T-cell (primary cell): ENCODE data around the gene MRPS24. TPM values are rescaled to one million over a fixed set of nuclear protein-coding genes. Genes with fewer than 3 reads are reported as not detected.
A peak's percentile ranks its signal among the peaks of the same experiment; 100 is the strongest.

Experiments used
- ATAC-seq, 4 experiments: fragments of 200-7000 bp in 3 of 4; fragments of 150-1000 bp in 1 of 4; cut with Tn5 transposase; replicated peaks in 1 of 4; 1 replicate in 3 of 4; 2 replicates in 1 of 4; pipeline ENCODE4 v1.10.0; 2021; ENCODE audit warnings: moderate library complexity in 3 of 4, mild to moderate bottlenecking in 2 of 4, moderate number of reproducible peaks in 1 of 4
- CTCF ChIA-PET, 2 donors: fragments of 300-600 bp; sonication (Branson Sonifier 250); formaldehyde crosslinking; loops; one replicate each; lab custom pipeline; 2022; ENCODE audit warnings: antibody characterized with exemption in 2 of 2; lab: Charles Lee
- POLR2A ChIA-PET, 2 donors: fragments of 300-600 bp; sonication (Branson Sonifier 250); formaldehyde crosslinking; loops; one replicate each; lab custom pipeline; 2022; ENCODE audit warnings: antibody characterized with exemption in 2 of 2; lab: Charles Lee
- DNase-seq, 35 experiments: peaks; one replicate each; pipeline versions ENCODE4 v3.0.0 to v3.0.0-alpha.2; 2013 to 2023
- H3K27ac ChIP-seq: one replicate; pipeline ENCODE4 v1.5.1; 2013; ENCODE audit warnings: low read length
- H3K27me3 ChIP-seq, 2 experiments: replicated peaks in 1 of 2; 1 replicate in 1 of 2; 2 replicates in 1 of 2; pipeline versions ENCODE4 v1.6.1 to v1.7.0; 2013; ENCODE audit warnings: low read length in 1 of 2, mixed read lengths in 1 of 2; ENCODE audit not compliant: control insufficient read depth in 2 of 2, insufficient read depth in 2 of 2; ENCODE audit errors: extremely low read depth in 1 of 2
- H3K36me3 ChIP-seq, 2 donors: 1 replicate in 1 of 2; 2 replicates in 1 of 2; pipeline versions ENCODE4 v1.6.1 to v1.7.0; 2013; ENCODE audit warnings: low read length in 1 of 2; ENCODE audit not compliant: control insufficient read depth in 2 of 2, insufficient read depth in 1 of 2; ENCODE audit errors: extremely low read depth in 1 of 2
- H3K4me1 ChIP-seq, 2 experiments: 1 replicate in 1 of 2; 2 replicates in 1 of 2; pipeline versions ENCODE4 v1.6.1 to v1.7.0; 2013; ENCODE audit warnings: low read length in 2 of 2, mixed read lengths in 1 of 2; ENCODE audit not compliant: insufficient read depth in 2 of 2, control insufficient read depth in 1 of 2; ENCODE audit errors: extremely low read depth in 1 of 2
- H3K4me3 ChIP-seq, 2 donors: 1 replicate in 1 of 2; 2 replicates in 1 of 2; pipeline versions ENCODE4 v1.5.1 to v1.7.0; 2013; ENCODE audit warnings: mild to moderate bottlenecking in 2 of 2, low read length in 1 of 2, moderate library complexity in 1 of 2; ENCODE audit not compliant: control insufficient read depth in 1 of 2; ENCODE audit errors: extremely low read depth in 1 of 2
- H3K9me3 ChIP-seq: 2 replicates; pipeline ENCODE4 v1.7.0; 2013
- H3K27ac Mint-ChIP-seq, 2 donors: one replicate each; pipeline ENCODE4 v1.8.0; 2020 to 2021; ENCODE audit warnings: mild to moderate bottlenecking in 2 of 2, mixed read lengths in 2 of 2
- H3K27me3 Mint-ChIP-seq, 2 donors: one replicate each; pipeline ENCODE4 v1.8.0; 2021 to 2022; ENCODE audit warnings: mixed read lengths in 2 of 2
- H3K36me3 Mint-ChIP-seq: one replicate; pipeline ENCODE4 v1.8.0; 2021; ENCODE audit warnings: mixed read lengths
- H3K4me1 Mint-ChIP-seq, 3 donors: one replicate each; pipeline ENCODE4 v1.8.0; 2020 to 2022; ENCODE audit warnings: mixed read lengths in 3 of 3, mild to moderate bottlenecking in 1 of 3
- H3K4me3 Mint-ChIP-seq, 3 donors: one replicate each; pipeline ENCODE4 v1.8.0; 2020 to 2022; ENCODE audit warnings: mild to moderate bottlenecking in 3 of 3, mixed read lengths in 3 of 3, moderate library complexity in 3 of 3
- H3K9me3 Mint-ChIP-seq, 3 donors: one replicate each; pipeline ENCODE4 v1.8.0; 2020 to 2022; ENCODE audit warnings: mixed read lengths in 3 of 3
- WGBS: methylation state at CpG from one replicate; pipeline ENCODE4 v1.1.5; 2013; ENCODE audit warnings: missing lambda C conversion rate; ENCODE audit not compliant: insufficient coverage; 5-methylcytosine and 5-hydroxymethylcytosine counted together
- total RNA-seq, 35 experiments: library from RNA in 6 of 35; stranded (reverse) in 6 of 35; fragments of 120-200 nt in 1 of 35; gene quantifications; one replicate each; pipeline versions ENCODE4 v1.2.1 to v1.2.4 and lab custom pipeline; 2013 to 2026

Gene MRPS24
- 10 to 100 TPM; 44.6 to 71.6 (median 58.4) TPM for total RNA-seq
- total RNA-seq (2013) = 49.9 TPM
- 1.0 to 3.1 (median 1.9) reads per million in 29 experiments for total RNA-seq (lab: John Stamatoyannopoulos, UW)

DNA sequence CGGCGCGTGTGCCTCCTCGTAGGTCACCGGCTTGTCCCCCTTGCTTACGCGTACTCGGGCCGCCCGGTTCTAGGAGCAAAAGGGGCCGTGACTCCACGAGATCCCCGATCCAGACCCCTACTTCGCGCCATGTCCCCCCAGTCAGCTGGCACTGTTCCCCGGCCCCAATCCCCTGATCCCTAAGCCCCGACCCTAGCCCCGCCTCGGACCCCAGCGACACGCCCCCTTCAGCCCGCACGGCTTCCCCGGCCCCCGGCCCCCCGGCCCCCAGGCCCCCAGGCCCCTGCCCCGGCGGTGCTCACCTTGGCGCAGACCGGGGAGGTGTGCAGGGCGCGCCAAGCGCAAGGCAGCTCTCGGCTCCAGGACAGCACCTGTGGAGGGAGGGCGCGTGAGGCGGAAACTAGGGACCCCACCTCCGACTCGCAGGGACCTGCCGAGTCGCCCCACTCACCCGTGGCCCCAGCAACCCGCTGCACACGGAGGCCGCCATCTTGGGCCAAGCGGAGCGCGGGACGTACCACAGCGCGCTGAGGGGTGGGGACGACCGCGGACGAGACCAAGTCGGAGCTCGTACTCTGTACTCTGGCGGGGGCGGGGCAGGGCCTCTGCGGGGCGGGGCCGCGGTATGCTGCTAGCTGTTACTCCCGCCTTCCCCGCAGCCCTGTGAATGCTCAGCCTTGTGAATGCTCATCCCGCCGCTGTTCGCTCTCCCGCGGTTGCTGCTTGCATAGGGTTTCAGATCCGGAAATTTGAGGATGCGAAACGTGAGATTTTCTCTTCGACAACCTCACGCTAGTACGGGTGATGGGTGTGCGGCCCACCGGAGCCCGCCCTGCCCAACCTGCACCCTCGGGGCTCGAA lies at the start of gene MRPS24:
Gene MRPS24 (minus strand): TSS at position 512 of the 861 bp plus-strand sequence. CDS start 22 bp downstream, at position 490.
- ChIA-PET POLR2A (interaction anchor here in 1 of 2 donors (0.6 kb wide), 1 partner anchor 62 kb away, joined by 3 read pairs; no protein-coding TSS in a partner anchor), CTCF (interaction anchor here (0.6 to 1.5 kb wide), 4 partner anchors 30 to 934 kb away, joined by 3 to 6 read pairs (median 4); partner anchors contain the start of gene STK17A (in 1 of the 2))
- Mint-ChIP-seq H3K27me3 (no peaks in the 10 kb centered on the region), H3K4me1 (peaks cover 22 to 25% (median 22%) of the 10 kb centered on the region in 3 donors), H3K27ac (peak within 1 kb of the TSS; percentile 89 to 93), H3K36me3 (peaks cover 19% of the 10 kb centered on the region), H3K4me3 (peak within 1 kb of the TSS; percentile 90 to 95 (median 92)), H3K9me3 (no peaks in the 10 kb centered on the region)
- ATAC-seq (peak; percentile 97 to 99 (median 98)), DNase-seq (peak; percentile 88 to 98 (median 94))
- Histone ChIP-seq H3K4me3 (peak within 1 kb of the TSS; percentile 72 to 83), H3K9me3 (no peaks in the 10 kb centered on the region), H3K27me3 (no peaks in the 10 kb centered on the region), H3K36me3 (peaks cover 3 to 16% of the 10 kb centered on the region in 2 donors), H3K27ac (peak within 1 kb of the TSS; percentile 56), H3K4me1 (peaks cover 13 to 17% of the 10 kb centered on the region in 2 experiments)
- under 1% methylated on average over 67 of the region's 81 CpGs for WGBS

GRCh38 chr7:43915907-43916306 lies 46.6 kb upstream of the MRPS24 start:
- Mint-ChIP-seq H3K4me3 (no peak overlapping the region), H3K4me1 (no peaks in the 10 kb centered on the region), H3K9me3 (peaks cover 0 to 2% (median 0%) of the 10 kb centered on the region in 3 donors), H3K27me3 (no peaks in the 10 kb centered on the region), H3K36me3 (peaks cover 5% of the 10 kb centered on the region), H3K27ac (no peak overlapping the region)
- no peaks in the 10 kb centered on the region for H3K4me1 ChIP-seq
- no peaks in the 10 kb centered on the region for H3K9me3 ChIP-seq
- H3K27me3 ChIP-seq = no peaks in the 10 kb centered on the region
- ChIA-PET POLR2A (no interaction called here), CTCF (no interaction called here)
- ATAC-seq (no peak), DNase-seq (no peak)
- WGBS = no CpG with 5 or more reads among the region's 5 CpGs
- no peaks in the 10 kb centered on the region for H3K36me3 ChIP-seq
- H3K4me3 ChIP-seq = no peak overlapping the region
- H3K27ac ChIP-seq = no peak overlapping the region

DNA sequence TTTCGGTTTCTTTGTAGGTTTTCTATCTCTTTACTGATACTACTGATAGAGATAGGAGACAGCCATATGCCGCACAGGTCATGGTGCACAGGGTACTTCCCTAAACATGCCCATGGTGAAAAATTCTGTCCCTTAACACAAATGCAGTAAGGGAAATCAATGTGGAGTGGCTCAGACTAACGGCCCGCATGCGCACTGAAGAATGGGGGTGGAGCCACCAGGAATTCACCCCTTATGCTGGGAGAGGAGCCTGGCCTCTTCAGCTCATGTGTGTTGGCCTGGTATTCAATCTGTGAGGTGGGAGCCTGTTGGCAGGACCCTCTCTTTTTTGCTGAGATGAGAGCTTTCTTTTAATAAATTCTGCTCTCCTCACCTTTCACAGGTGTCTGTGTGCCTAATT lies 45.5 kb upstream of the MRPS24 start:
- peaks cover 5% of the 10 kb centered on the region for H3K36me3 Mint-ChIP-seq
- H3K27me3 Mint-ChIP-seq = no peaks in the 10 kb centered on the region
- POLR2A ChIA-PET = no interaction called here
- ATAC-seq (no peak), DNase-seq (no peak)
- no peaks in the 10 kb centered on the region for H3K4me1 ChIP-seq
- no peaks in the 10 kb centered on the region for H3K4me1 Mint-ChIP-seq
- H3K4me3 ChIP-seq = no peak overlapping the region
- H3K27ac Mint-ChIP-seq = no peak overlapping the region
- no peaks in the 10 kb centered on the region for H3K27me3 ChIP-seq
- no peaks in the 10 kb centered on the region for H3K9me3 ChIP-seq
- H3K4me3 Mint-ChIP-seq = no peak overlapping the region
- no peak overlapping the region for H3K27ac ChIP-seq
- CTCF ChIA-PET = no interaction called here
- H3K9me3 Mint-ChIP-seq = peaks cover 0 to 2% (median 0%) of the 10 kb centered on the region in 3 donors
- no peaks in the 10 kb centered on the region for H3K36me3 ChIP-seq
- 94% methylated on average over 3 of the region's 5 CpGs for WGBS

GRCh38 chr7:43906331-43907010 lies 37.2 kb upstream of the MRPS24 start, which contains the start of gene URGCP:
URGCP (minus strand) TSS chr7:43906596; CDS start chr7:43906575, 21 bp downstream.
- ChIA-PET POLR2A (no interaction called here), CTCF (no interaction called here)
- Mint-ChIP-seq H3K9me3 (no peaks in the 10 kb centered on the region), H3K4me3 (peak within 1 kb of the TSS; percentile 89 to 94 (median 94)), H3K27me3 (no peaks in the 10 kb centered on the region), H3K4me1 (peaks cover 37 to 43% (median 38%) of the 10 kb centered on the region in 3 donors), H3K36me3 (no peaks in the 10 kb centered on the region), H3K27ac (peak within 1 kb of the TSS; percentile 95 to 96)
- peaks cover 0 to 2% of the 10 kb centered on the region in 2 donors for H3K36me3 ChIP-seq
- H3K9me3 ChIP-seq = no peaks in the 10 kb centered on the region
- H3K4me3 ChIP-seq = peak within 1 kb of the TSS; percentile 61 to 74
- H3K27me3 ChIP-seq = no peaks in the 10 kb centered on the region
- peaks cover 7 to 17% of the 10 kb centered on the region in 2 experiments for H3K4me1 ChIP-seq
- H3K27ac ChIP-seq = peak within 1 kb of the TSS; percentile 59
- DNase-seq (peak; percentile 5 to 70 (median 44)), ATAC-seq (peak; percentile 92 to 94 (median 92))
- 0% methylated on average over 53 of the region's 73 CpGs for WGBS

- H3K4me1 Mint-ChIP-seq = peaks cover 41 to 43% (median 43%) of the 10 kb centered on the region in 3 donors
- peaks cover 7 to 17% of the 10 kb centered on the region in 2 experiments for H3K4me1 ChIP-seq
- peaks cover 0 to 2% of the 10 kb centered on the region in 2 donors for H3K36me3 ChIP-seq
- no peaks in the 10 kb centered on the region for H3K27me3 Mint-ChIP-seq
- H3K36me3 Mint-ChIP-seq = no peaks in the 10 kb centered on the region
- peak overlapping the region; percentile 89 to 94 (median 94) for H3K4me3 Mint-ChIP-seq
- POLR2A ChIA-PET = interaction anchor here in 1 of 2 donors (0.6 kb wide), 1 partner anchor 21 kb away, joined by 3 read pairs; no protein-coding TSS in a partner anchor
- no peak overlapping the region for H3K27ac ChIP-seq
- CTCF ChIA-PET = no interaction called here
- peak; percentile 47 to 58 (median 52) for ATAC-seq
- H3K27ac Mint-ChIP-seq = peak overlapping the region; percentile 95 to 96
- H3K9me3 ChIP-seq = no peaks in the 10 kb centered on the region
- peak in 23 of 35 experiments; percentile 0 to 39 (median 14) for DNase-seq
- 1% methylated on average over 42 of the region's 43 CpGs for WGBS
- peak overlapping the region; percentile 61 to 74 for H3K4me3 ChIP-seq
- no peaks in the 10 kb centered on the region for H3K9me3 Mint-ChIP-seq
- H3K27me3 ChIP-seq = no peaks in the 10 kb centered on the region
These were observed 36.6 kb upstream of the MRPS24 start for GRCh38 chr7:43905956-43906330.
